Lung (tissue), 12 donors: ENCODE results near the gene COL15A1. TPM values are rescaled to one million over a fixed set of nuclear protein-coding genes. Genes with fewer than 3 reads are reported as not detected.

Experiments used
- ATAC-seq: fragments of 200-7000 bp; cut with Tn5 transposase; one replicate; pipeline ENCODE4 v1.9.1; 2020; ENCODE audit warnings: moderate number of reproducible peaks; ENCODE audit not compliant: insufficient read depth, low FRiP score
- DNase-seq, 3 donors: peaks; one replicate each; pipeline ENCODE4 v3.0.0-alpha.2; 2013 to 2017
- H3K27ac ChIP-seq, 2 donors: one replicate each; pipeline ENCODE4 v1.5.1; 2013; ENCODE audit warnings: mild to moderate bottlenecking in 2 of 2, moderate library complexity in 2 of 2, control low read depth in 1 of 2, inconsistent platforms in 1 of 2, low read depth in 1 of 2, low read length in 1 of 2
- H3K27me3 ChIP-seq, 3 donors: one replicate each; pipeline ENCODE4 v1.5.1; 2013; ENCODE audit warnings: low read length in 2 of 3; ENCODE audit not compliant: control insufficient read depth in 3 of 3, insufficient read depth in 3 of 3
- H3K36me3 ChIP-seq, 4 donors: one replicate each; pipeline ENCODE4 v1.5.1; 2013; ENCODE audit warnings: low read length in 4 of 4, mild to moderate bottlenecking in 1 of 4, moderate library complexity in 1 of 4; ENCODE audit not compliant: control insufficient read depth in 4 of 4, insufficient read depth in 4 of 4
- H3K4me1 ChIP-seq, 5 donors: one replicate each; pipeline ENCODE4 v1.5.1; 2013; ENCODE audit warnings: low read length in 5 of 5, mild to moderate bottlenecking in 2 of 5, moderate library complexity in 1 of 5; ENCODE audit not compliant: control insufficient read depth in 5 of 5, insufficient read depth in 5 of 5
- H3K4me3 ChIP-seq: one replicate; pipeline ENCODE4 v1.5.1; 2013; ENCODE audit warnings: mild to moderate bottlenecking, control low read depth, moderate library complexity
- H3K9ac ChIP-seq, 2 donors: one replicate each; pipeline ENCODE4 v1.5.1; 2013; ENCODE audit warnings: low read length in 2 of 2, control low read depth in 1 of 2; ENCODE audit not compliant: insufficient read depth in 1 of 2
- H3K9me3 ChIP-seq, 4 donors: one replicate each; pipeline ENCODE4 v1.5.1; 2013; ENCODE audit warnings: low read length in 3 of 4, mild to moderate bottlenecking in 1 of 4, moderate library complexity in 1 of 4; ENCODE audit not compliant: control insufficient read depth in 4 of 4, insufficient read depth in 3 of 4
- WGBS, 2 donors: extraction: QIAGEN DNeasy Blood & Tissue Kit; methylation state at CpG; one replicate each; pipeline ENCODE4 v1.1.7; 2013; 5-methylcytosine and 5-hydroxymethylcytosine counted together
- polyA plus RNA-seq, 2 donors: library from polyadenylated mRNA; stranded (reverse); fragments of 200-250 nt; gene quantifications; one replicate each; pipeline ENCODE4 v1.2.1, GENCODE V29; 2013
- total RNA-seq, 2 donors: library from RNA; depleted of rRNA in 1 of 2; stranded (reverse); fragments of >200 nt in 1 of 2; gene quantifications; one replicate each; pipeline ENCODE4 v1.2.1, GENCODE V29; 2014 to 2021
- TF ChIP-seq, protein P1 (sequence below): IDR thresholded peaks from 2 replicates; pipeline ENCODE4 v1.5.1; 2012; ENCODE audit warnings: mild to moderate bottlenecking; ENCODE audit errors: control extremely low read depth, extremely low read depth
- donor health status: control.
- donor health status: control.
- donor health status: Bipolar disorder and iron deficiency.
- donor health status: healthy.
- donor health status: DM: yes; HTN: yes; CAD: no.

Gene COL15A1
- total and polyA plus RNA-seq, 4 donors: 2.9 to 40.5 (median 8.5) TPM

DNA sequence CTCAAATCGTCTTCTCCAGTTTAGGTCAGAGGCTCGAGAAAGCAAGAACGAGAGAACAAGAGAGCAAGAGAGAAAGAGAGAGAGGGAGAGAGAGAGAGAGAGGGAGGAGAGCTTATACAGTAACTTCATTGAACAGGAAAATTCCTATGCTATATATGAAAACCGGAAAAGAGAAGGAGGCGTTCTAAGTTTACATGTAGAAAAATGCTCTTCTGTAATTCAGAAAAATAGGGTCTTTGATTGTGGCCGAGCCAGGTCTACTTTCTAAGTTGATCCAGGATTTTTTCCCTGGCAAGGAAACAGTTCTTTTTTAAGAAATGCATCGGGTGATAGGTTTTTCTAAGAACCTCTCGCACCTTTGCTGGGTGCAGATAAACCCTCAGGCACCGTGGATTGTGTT lies 29.5 kb downstream of the COL15A1 start:
- WGBS, 2 donors: 82 to 86% methylated on average over 9 of the region's 9 CpGs
- no peaks in the 10 kb centered on the region for H3K9me3 ChIP-seq
- peaks cover 0 to 3% (median 0%) of the 10 kb centered on the region in 3 donors for H3K27me3 ChIP-seq
- no peaks in the 10 kb centered on the region for H3K36me3 ChIP-seq
- TF ChIP-seq, protein P1, sequence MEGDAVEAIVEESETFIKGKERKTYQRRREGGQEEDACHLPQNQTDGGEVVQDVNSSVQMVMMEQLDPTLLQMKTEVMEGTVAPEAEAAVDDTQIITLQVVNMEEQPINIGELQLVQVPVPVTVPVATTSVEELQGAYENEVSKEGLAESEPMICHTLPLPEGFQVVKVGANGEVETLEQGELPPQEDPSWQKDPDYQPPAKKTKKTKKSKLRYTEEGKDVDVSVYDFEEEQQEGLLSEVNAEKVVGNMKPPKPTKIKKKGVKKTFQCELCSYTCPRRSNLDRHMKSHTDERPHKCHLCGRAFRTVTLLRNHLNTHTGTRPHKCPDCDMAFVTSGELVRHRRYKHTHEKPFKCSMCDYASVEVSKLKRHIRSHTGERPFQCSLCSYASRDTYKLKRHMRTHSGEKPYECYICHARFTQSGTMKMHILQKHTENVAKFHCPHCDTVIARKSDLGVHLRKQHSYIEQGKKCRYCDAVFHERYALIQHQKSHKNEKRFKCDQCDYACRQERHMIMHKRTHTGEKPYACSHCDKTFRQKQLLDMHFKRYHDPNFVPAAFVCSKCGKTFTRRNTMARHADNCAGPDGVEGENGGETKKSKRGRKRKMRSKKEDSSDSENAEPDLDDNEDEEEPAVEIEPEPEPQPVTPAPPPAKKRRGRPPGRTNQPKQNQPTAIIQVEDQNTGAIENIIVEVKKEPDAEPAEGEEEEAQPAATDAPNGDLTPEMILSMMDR: no peak
- no peak overlapping the region for H3K27ac ChIP-seq
- H3K4me3 ChIP-seq: no peak overlapping the region
- ATAC-seq: no peak
- H3K4me1 ChIP-seq: peaks cover 0 to 7% (median 4%) of the 10 kb centered on the region in 5 donors
- no peak for DNase-seq
- no peak overlapping the region for H3K9ac ChIP-seq

GRCh38 chr9:98973576-98973975 lies 29.9 kb downstream of the COL15A1 start:
- Histone ChIP-seq H3K27me3 (peaks cover 0 to 3% (median 0%) of the 10 kb centered on the region in 3 donors), H3K4me3 (no peak overlapping the region), H3K9me3 (no peaks in the 10 kb centered on the region), H3K4me1 (peaks cover 0 to 7% (median 4%) of the 10 kb centered on the region in 5 donors), H3K36me3 (no peaks in the 10 kb centered on the region), H3K9ac (no peak overlapping the region), H3K27ac (no peak overlapping the region)
- TF ChIP-seq, protein P1: no peak
- DNase-seq: no peak
- ATAC-seq: no peak
- WGBS, 2 donors: 80 to 96% methylated on average over 6 of the region's 6 CpGs

GRCh38 chr9:98974106-98974505 lies 30.4 kb downstream of the COL15A1 start:
- no peak for DNase-seq
- no peaks in the 10 kb centered on the region for H3K36me3 ChIP-seq
- TF ChIP-seq, protein P1: no peak
- H3K4me3 ChIP-seq: no peak overlapping the region
- H3K9me3 ChIP-seq: no peaks in the 10 kb centered on the region
- ATAC-seq: no peak
- 85 to 87% methylated on average over 6 of the region's 6 CpGs for WGBS, 2 donors
- H3K9ac ChIP-seq: no peak overlapping the region
- H3K27me3 ChIP-seq: peaks cover 0 to 3% (median 0%) of the 10 kb centered on the region in 3 donors
- H3K4me1 ChIP-seq: peaks cover 0 to 7% (median 4%) of the 10 kb centered on the region in 5 donors
- no peak overlapping the region for H3K27ac ChIP-seq

- Histone ChIP-seq H3K9ac (no peak overlapping the region), H3K27me3 (peaks cover 0 to 3% (median 0%) of the 10 kb centered on the region in 3 donors), H3K4me3 (no peak overlapping the region), H3K9me3 (no peaks in the 10 kb centered on the region), H3K36me3 (no peaks in the 10 kb centered on the region), H3K4me1 (peaks cover 0 to 7% (median 4%) of the 10 kb centered on the region in 5 donors), H3K27ac (no peak overlapping the region)
- ATAC-seq (no peak), DNase-seq (no peak)
- TF ChIP-seq, protein P1: no peak
- 62 to 79% methylated on average over 10 of the region's 10 CpGs for WGBS, 2 donors
Measured at GRCh38 chr9:98974554-98974953, 30.8 kb downstream of the COL15A1 start.
